Testis (tissue), 2 donors: ENCODE measurements around the gene PTPRN2.

Experiments
- POLR2A ChIP-seq: fragments of 450-650 bp; IDR thresholded peaks from one replicate; pipeline ENCODE4 v1.6.1; 2017; ENCODE audit warnings: antibody characterized with exemption, mild to moderate bottlenecking, moderate library complexity
- TF ChIP-seq, protein P1 (sequence below), 3 experiments: fragments of 450-650 bp in 2 of 3; fragments of 200-600 bp in 1 of 3; sonication (generic) in 1 of 3; IDR thresholded peaks; one replicate each; pipeline ENCODE4 v1.5.1; 2016 to 2019; ENCODE audit warnings: antibody characterized with exemption in 3 of 3, mild to moderate bottlenecking in 2 of 3, moderate library complexity in 1 of 3

DNA sequence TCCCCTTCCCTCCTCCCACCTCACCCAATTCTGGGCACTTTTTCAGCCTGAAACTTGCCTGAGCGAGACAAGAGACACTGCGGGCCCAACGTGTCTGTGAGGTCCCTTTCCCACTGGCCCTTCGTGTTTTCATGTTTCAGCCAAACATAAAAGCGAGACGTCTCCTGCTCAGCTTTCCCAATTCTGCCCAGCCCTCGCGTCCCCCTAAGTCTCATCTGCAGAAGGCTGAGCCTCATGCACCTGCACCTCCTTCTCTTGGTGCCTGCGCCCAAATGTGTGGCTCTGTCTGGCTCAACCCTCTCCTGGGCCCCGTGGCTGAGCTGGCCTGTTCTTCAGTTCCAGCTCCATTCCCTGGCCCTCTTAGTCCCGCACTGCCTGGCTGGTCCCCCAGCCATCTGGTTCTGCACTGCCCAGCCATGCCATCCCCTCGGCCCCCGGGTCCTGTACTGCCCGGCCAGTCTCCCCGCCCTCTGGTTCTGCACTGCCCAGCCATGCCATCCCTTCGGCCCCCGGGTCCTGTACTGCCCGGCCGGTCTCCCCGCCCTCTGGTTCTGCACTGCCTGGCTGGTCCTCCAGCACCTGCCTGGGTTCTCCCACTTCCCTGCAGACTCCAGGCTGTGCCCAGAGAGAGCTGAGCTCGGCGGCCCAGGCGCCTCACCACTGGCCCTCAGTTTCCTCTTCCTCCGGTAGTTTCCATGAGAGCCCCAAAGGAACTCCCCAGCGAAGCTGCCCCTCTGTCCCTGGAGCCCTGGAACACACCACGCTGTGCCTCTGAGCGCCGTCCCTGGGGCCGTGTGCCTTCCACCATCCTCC lies 1026.7 kb downstream of the PTPRN2 start:
- TF ChIP-seq, protein P1, sequence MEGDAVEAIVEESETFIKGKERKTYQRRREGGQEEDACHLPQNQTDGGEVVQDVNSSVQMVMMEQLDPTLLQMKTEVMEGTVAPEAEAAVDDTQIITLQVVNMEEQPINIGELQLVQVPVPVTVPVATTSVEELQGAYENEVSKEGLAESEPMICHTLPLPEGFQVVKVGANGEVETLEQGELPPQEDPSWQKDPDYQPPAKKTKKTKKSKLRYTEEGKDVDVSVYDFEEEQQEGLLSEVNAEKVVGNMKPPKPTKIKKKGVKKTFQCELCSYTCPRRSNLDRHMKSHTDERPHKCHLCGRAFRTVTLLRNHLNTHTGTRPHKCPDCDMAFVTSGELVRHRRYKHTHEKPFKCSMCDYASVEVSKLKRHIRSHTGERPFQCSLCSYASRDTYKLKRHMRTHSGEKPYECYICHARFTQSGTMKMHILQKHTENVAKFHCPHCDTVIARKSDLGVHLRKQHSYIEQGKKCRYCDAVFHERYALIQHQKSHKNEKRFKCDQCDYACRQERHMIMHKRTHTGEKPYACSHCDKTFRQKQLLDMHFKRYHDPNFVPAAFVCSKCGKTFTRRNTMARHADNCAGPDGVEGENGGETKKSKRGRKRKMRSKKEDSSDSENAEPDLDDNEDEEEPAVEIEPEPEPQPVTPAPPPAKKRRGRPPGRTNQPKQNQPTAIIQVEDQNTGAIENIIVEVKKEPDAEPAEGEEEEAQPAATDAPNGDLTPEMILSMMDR (IDR thresholded peaks at IDR 0.05): no peak
- no peak for TF ChIP-seq POLR2A
